D341Med (cell line): ENCODE measurements around the gene MAB21L2.

Experiments used
- DNase-seq: peaks from one replicate; pipeline ENCODE4 v3.0.0; 2012; ENCODE audit warnings: low spot score

The MAB21L2 gene

DNA sequence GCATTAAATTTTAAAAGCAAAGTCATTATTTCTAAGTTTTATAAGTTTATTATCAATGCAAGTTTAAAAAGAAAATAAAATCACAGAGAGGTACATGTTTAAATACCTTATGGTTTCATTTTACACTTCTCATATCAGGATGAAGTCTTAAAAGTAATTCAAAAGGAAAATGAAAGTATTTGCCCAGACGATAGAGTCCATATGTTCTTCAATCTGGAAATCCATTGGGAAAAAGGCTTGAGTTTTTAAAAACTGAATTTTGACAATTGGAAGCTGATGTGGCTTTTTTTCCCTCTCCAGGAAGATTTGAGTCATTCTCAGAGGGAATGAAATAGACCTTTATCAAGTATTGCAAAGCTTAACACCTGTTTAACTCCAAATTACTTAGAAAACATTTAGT lies 37.1 kb downstream of the MAB21L2 start:
- DNase-seq: no peak

DNA sequence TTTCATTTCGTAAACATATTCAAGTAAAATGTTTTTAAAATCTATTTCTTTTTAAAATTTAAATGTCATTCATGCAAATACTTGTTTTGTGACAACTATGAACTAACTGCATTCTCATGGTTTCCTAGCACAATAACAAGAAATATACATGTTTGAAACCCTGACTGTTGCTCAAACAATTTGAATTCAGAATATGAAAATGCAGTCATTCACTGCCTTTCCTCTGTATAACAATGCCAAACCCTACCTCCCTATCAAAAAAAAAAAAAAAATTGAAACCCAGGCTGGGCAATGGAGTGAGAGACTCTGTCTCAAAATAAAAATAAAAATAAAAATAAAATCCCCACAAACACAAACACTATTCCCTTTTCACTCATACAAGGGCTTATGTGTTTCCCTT lies 42.1 kb downstream of the MAB21L2 start:
- DNase-seq: no peak

DNA sequence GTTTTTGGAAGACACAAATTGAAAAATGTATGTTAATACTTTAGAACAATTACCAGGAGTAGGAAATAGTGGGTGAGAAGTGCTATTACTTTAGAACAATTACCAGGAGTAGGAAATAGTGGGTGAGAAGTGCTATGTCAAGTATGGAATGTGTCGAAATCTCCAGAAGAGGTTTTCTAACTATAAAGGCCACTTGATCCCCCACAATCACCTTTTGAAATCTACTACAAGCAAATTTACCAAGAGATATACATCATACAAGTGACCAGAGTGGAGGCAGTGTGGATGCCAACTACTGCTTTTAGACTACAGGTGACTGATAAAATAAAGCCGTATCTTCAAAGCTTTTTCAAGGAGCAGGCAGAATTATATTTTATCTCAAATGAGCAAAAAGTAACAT lies 43.1 kb downstream of the MAB21L2 start:
- DNase-seq: no peak

DNA sequence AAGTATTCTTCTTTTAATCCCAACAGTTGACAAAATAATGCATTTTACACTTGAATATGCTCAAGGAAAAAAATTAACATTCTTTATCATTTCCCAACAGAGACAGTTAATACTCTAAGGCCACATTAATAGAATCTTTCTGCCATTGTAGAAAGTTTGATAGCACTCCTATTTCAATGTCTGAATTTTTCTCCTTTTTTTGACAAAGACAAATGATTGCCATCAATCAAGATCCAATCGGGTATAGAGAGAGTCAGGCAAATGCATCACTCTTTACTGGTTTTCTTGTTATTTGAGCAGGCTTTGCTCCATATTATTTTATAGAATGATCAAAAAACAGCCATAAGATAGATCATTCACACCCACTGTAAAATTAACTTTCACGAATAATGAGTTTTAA lies 46.1 kb downstream of the MAB21L2 start:
- DNase-seq: no peak

DNA sequence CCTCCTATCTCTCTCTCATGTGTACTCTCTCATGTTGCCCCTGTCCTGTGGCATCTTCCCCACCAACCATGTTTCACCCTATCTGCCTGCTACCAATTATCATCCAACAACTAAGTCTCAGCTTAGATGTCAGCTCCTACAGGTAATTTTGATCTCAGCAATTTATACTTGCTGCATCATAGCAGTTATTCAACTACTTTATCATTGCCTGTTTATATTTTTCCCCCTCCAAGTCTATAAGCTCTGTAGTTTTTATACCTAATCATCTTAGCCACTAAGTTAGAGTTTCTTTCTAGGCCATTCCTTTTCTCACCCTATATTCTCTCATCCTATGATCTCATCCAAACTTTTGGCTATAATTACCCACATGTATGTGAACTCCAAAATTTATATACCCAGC lies 50.7 kb downstream of the MAB21L2 start:
- DNase-seq: no peak
